Neural cell (in vitro differentiated cells): ENCODE data around the gene MAGI1. TPM values are rescaled to one million over a fixed set of nuclear protein-coding genes. Genes with fewer than 3 reads are reported as not detected.

ENCODE experiments used
- H2AFZ ChIP-seq: fragments of 200-600, 300-800 bp; sonication (generic), shearing (Covaris generic); 2 replicates; pipeline ENCODE4 v1.6.0; 2014; ENCODE audit warnings: low read depth, mild to moderate bottlenecking, antibody characterized with exemption, low read length, moderate library complexity
- H3F3A ChIP-seq: fragments of 200-600 bp; shearing (Covaris generic); 2 replicates; pipeline ENCODE4 v1.6.1; 2016; ENCODE audit warnings: mild to moderate bottlenecking, moderate library complexity, mixed read lengths, antibody characterized with exemption, low read length; ENCODE audit not compliant: insufficient read depth, poor library complexity, severe bottlenecking
- H3K27ac ChIP-seq: fragments of 200-600, 300-800 bp; sonication (generic), shearing (Covaris generic); 2 replicates; pipeline ENCODE4 v1.5.1; 2014; ENCODE audit warnings: mild to moderate bottlenecking, low read length, moderate library complexity
- H3K27me3 ChIP-seq: fragments of 300-800, 200-600 bp; sonication (generic), shearing (Covaris generic); 2 replicates; pipeline ENCODE4 v1.6.0; 2014; ENCODE audit warnings: mild to moderate bottlenecking, low read depth, low read length, moderate library complexity; ENCODE audit not compliant: insufficient read depth
- H3K36me3 ChIP-seq: fragments of 300-800, 200-600 bp; sonication (generic), shearing (Covaris generic); 2 replicates; pipeline ENCODE4 v1.5.1; 2014; ENCODE audit warnings: mild to moderate bottlenecking, antibody characterized with exemption, low read length, moderate library complexity; ENCODE audit not compliant: insufficient read depth
- H3K4me2 ChIP-seq: fragments of 300-800, 200-600 bp; sonication (generic), shearing (Covaris generic); 2 replicates; pipeline ENCODE4 v1.6.0; 2014; ENCODE audit warnings: mild to moderate bottlenecking, low read length
- H3K4me3 ChIP-seq: fragments of 300-800, 200-600 bp; sonication (generic), shearing (Covaris generic); 2 replicates; pipeline ENCODE4 v1.5.1; 2014; ENCODE audit warnings: mild to moderate bottlenecking, low read length, moderate library complexity
- H3K79me2 ChIP-seq: fragments of 200-600 bp; shearing (Covaris generic); replicated peaks from 2 replicates; pipeline ENCODE4 v1.6.0; 2014; ENCODE audit warnings: mild to moderate bottlenecking, low read length, moderate library complexity; ENCODE audit not compliant: insufficient read depth
- H3K9ac ChIP-seq: fragments of 300-800, 200-600 bp; sonication (generic), shearing (Covaris generic); 2 replicates; pipeline ENCODE4 v1.6.1; 2016; ENCODE audit warnings: mild to moderate bottlenecking, low read length, mixed read lengths
- H3K9me2 ChIP-seq: fragments of 200-600 bp; shearing (Covaris generic); 2 replicates; pipeline ENCODE4 v1.6.1; 2016; ENCODE audit warnings: mild to moderate bottlenecking, low read length, mixed read lengths; ENCODE audit not compliant: insufficient read depth
- H3K9me3 ChIP-seq: fragments of 200-600, 300-800 bp; sonication (generic), shearing (Covaris generic); 2 replicates; pipeline ENCODE4 v1.6.1; 2016; ENCODE audit warnings: mild to moderate bottlenecking, mixed run types, low read length, moderate library complexity, mixed read lengths
- H4K20me1 ChIP-seq: fragments of 200-600 bp; shearing (Covaris generic); 2 replicates; pipeline ENCODE4 v1.6.1; 2016; ENCODE audit warnings: mild to moderate bottlenecking, mixed run types; ENCODE audit not compliant: insufficient read depth
- EP300 ChIP-seq: fragments of 450-650 bp; conservative IDR thresholded peaks from 2 replicates; pipeline ENCODE4 v1.6.1; 2014; ENCODE audit warnings: antibody characterized with exemption, mild to moderate bottlenecking, moderate library complexity; ENCODE audit not compliant: poor library complexity, severe bottlenecking
- EZH2 ChIP-seq: fragments of 200-600, 300-800 bp; shearing (Covaris generic), sonication (generic); IDR thresholded peaks from 2 replicates; pipeline ENCODE4 v1.6.1; 2014; ENCODE audit warnings: antibody characterized with exemption, low read length, borderline replicate concordance, mild to moderate bottlenecking; ENCODE audit not compliant: insufficient read depth, poor library complexity, severe bottlenecking
- MXI1 ChIP-seq: fragments of 450-650 bp; conservative IDR thresholded peaks from 2 replicates; pipeline ENCODE4 v1.6.1; 2014; ENCODE audit warnings: antibody characterized with exemption, mild to moderate bottlenecking; ENCODE audit not compliant: poor library complexity, severe bottlenecking
- POLR2AphosphoS5 ChIP-seq: IDR thresholded peaks from 2 replicates; pipeline ENCODE4 v1.6.1; 2012
- RAD21 ChIP-seq: fragments of 450-650 bp; conservative IDR thresholded peaks from 2 replicates; pipeline ENCODE4 v1.6.1; 2014; ENCODE audit warnings: antibody characterized with exemption, mild to moderate bottlenecking, moderate library complexity
- REST ChIP-seq: IDR thresholded peaks from 2 replicates; pipeline ENCODE4 v1.6.1; 2012; ENCODE audit warnings: borderline replicate concordance
- SMC3 ChIP-seq: fragments of 450-650 bp; conservative IDR thresholded peaks from 2 replicates; pipeline ENCODE4 v1.6.1; 2014; ENCODE audit warnings: antibody characterized with exemption, mild to moderate bottlenecking, moderate library complexity; ENCODE audit not compliant: poor library complexity
- TAF1 ChIP-seq: IDR thresholded peaks from 2 replicates; pipeline ENCODE4 v1.6.1; 2012; ENCODE audit warnings: low read depth
- polyA plus RNA-seq: library from polyadenylated mRNA; depleted of rRNA; stranded (reverse); fragments of >200 nt; gene quantifications from 2 replicates; pipeline ENCODE4 v1.2.3, GENCODE V29; 2014
- TF ChIP-seq, protein P1 (sequence below): fragments of 450-650 bp; IDR thresholded peaks from 2 replicates; pipeline ENCODE4 v1.5.1; 2014; ENCODE audit warnings: antibody characterized with exemption, mild to moderate bottlenecking, moderate library complexity; ENCODE audit not compliant: poor library complexity, severe bottlenecking

The MAGI1 gene
- polyA plus RNA-seq, 1 donor from 2014 or later = 44.7 TPM

- no peaks in the 10 kb centered on the region for H4K20me1 ChIP-seq
- no peak for TF ChIP-seq POLR2AphosphoS5
- TF ChIP-seq, protein P1, sequence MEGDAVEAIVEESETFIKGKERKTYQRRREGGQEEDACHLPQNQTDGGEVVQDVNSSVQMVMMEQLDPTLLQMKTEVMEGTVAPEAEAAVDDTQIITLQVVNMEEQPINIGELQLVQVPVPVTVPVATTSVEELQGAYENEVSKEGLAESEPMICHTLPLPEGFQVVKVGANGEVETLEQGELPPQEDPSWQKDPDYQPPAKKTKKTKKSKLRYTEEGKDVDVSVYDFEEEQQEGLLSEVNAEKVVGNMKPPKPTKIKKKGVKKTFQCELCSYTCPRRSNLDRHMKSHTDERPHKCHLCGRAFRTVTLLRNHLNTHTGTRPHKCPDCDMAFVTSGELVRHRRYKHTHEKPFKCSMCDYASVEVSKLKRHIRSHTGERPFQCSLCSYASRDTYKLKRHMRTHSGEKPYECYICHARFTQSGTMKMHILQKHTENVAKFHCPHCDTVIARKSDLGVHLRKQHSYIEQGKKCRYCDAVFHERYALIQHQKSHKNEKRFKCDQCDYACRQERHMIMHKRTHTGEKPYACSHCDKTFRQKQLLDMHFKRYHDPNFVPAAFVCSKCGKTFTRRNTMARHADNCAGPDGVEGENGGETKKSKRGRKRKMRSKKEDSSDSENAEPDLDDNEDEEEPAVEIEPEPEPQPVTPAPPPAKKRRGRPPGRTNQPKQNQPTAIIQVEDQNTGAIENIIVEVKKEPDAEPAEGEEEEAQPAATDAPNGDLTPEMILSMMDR = no peak
- no peak for TF ChIP-seq EP300
- no peak for TF ChIP-seq EZH2
- no peak for TF ChIP-seq SMC3
- no peak for TF ChIP-seq REST
- no peak for TF ChIP-seq TAF1
- TF ChIP-seq MXI1 = no peak
- no peak for TF ChIP-seq RAD21
Observed at GRCh38 chr3:65616563-65616962, 422.2 kb downstream of the MAGI1 start.

DNA sequence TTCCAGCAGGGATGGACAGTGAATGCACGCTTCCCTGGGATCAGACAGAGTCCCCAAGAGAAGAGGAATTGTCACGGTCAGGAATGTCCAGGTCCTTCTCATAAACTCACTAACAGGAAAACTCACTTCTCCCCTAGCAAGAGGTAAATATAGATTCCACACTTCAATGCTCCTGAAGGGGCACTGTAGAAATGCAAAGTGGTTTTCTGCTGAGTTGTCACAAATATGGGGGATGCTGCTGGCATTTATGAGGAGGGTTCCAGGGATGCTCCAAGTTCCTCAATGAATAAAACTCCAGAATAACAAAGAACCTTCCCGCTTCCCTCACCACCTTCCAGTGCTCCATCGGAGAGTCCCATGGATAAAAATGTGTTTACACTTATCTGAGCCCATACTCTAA is 423.4 kb downstream of the MAGI1 start:
- Histone ChIP-seq H3K9me2 (no peaks in the 10 kb centered on the region), H3K4me3 (no peak overlapping the region), H2AFZ (no peak overlapping the region), H4K20me1 (no peaks in the 10 kb centered on the region), H3K27me3 (no peaks in the 10 kb centered on the region), H3K27ac (no peak overlapping the region), H3K9ac (no peak overlapping the region), H3K9me3 (no peaks in the 10 kb centered on the region), H3K4me2 (no peak overlapping the region), H3K79me2 (no peaks in the 10 kb centered on the region), H3F3A (no peaks in the 10 kb centered on the region), H3K36me3 (no peaks in the 10 kb centered on the region)
- TF ChIP-seq, protein P1 = no peak
- TF ChIP-seq REST (no peak), TAF1 (no peak), POLR2AphosphoS5 (no peak), EZH2 (no peak), MXI1 (no peak), RAD21 (no peak), EP300 (no peak), SMC3 (no peak)

More at GRCh38 chr3:65616563-65616962, 422.2 kb downstream of the MAGI1 start:
- H3K4me3 ChIP-seq = no peak overlapping the region
- H3K36me3 ChIP-seq = no peaks in the 10 kb centered on the region
- no peak overlapping the region for H2AFZ ChIP-seq
- no peaks in the 10 kb centered on the region for H3K27me3 ChIP-seq
- no peak overlapping the region for H3K4me2 ChIP-seq
- H3K9ac ChIP-seq = no peak overlapping the region
- H3F3A ChIP-seq = no peaks in the 10 kb centered on the region
- no peak overlapping the region for H3K27ac ChIP-seq
- no peaks in the 10 kb centered on the region for H3K79me2 ChIP-seq
- no peaks in the 10 kb centered on the region for H3K9me3 ChIP-seq
- no peaks in the 10 kb centered on the region for H3K9me2 ChIP-seq
